Activated naive CD4-positive, alpha-beta T cell treated with anti-CD3 and anti-CD28 coated beads, Interleukin-2, amount 10 ng/mL, durations not matched to agents 7 days and 5 days (primary cell): ENCODE results near the gene TRPT1.
"Not testable (repeated sequence)": the region's sequence is repeated elsewhere in the genome, so short reads cannot be mapped to it uniquely, and the experiment has no call there.

ENCODE experiments used
- CTCF ChIA-PET: fragments of 350-600 bp; sonication (Branson Sonifier 250); formaldehyde crosslinking; loops from one replicate; lab custom pipeline; 2021; ENCODE audit warnings: antibody characterized with exemption; lab: Charles Lee
- DNase-seq: peaks from one replicate; pipeline ENCODE4 v3.0.0-alpha.2; 2020
- H3K27ac Mint-ChIP-seq: one replicate; pipeline ENCODE4 v1.8.0; 2021; ENCODE audit warnings: mild to moderate bottlenecking, moderate library complexity, mixed read lengths
- H3K27me3 Mint-ChIP-seq: one replicate; pipeline ENCODE4 v1.8.0; 2021; ENCODE audit warnings: mild to moderate bottlenecking, mixed read lengths
- H3K36me3 Mint-ChIP-seq: one replicate; pipeline ENCODE4 v1.8.0; 2021; ENCODE audit warnings: mixed read lengths
- H3K4me1 Mint-ChIP-seq: one replicate; pipeline ENCODE4 v1.8.0; 2021; ENCODE audit warnings: mixed read lengths
- H3K4me3 Mint-ChIP-seq: one replicate; pipeline ENCODE4 v1.8.0; 2021; ENCODE audit warnings: mild to moderate bottlenecking, moderate library complexity, mixed read lengths
- H3K9me3 Mint-ChIP-seq: one replicate; pipeline ENCODE4 v1.8.0; 2021; ENCODE audit warnings: mixed read lengths

TRPT1 gene

GRCh38 chr11:64252003-64252872 is 26.3 kb upstream of the TRPT1 start:
- no peak overlapping the region for H3K27ac Mint-ChIP-seq
- H3K9me3 Mint-ChIP-seq, result no peaks in the 10 kb centered on the region
- H3K4me1 Mint-ChIP-seq, result peaks cover 31% of the 10 kb centered on the region
- DNase-seq, result peak; percentile 60
- peaks cover 2% of the 10 kb centered on the region for H3K36me3 Mint-ChIP-seq
- peak overlapping the region; percentile 85 for H3K4me3 Mint-ChIP-seq
- CTCF ChIA-PET, result interaction anchor here (0.9 to 3.5 kb wide), 7 partner anchors 11 to 79 kb away, joined by 3 to 31 read pairs (median 8); partner anchors contain the start of genes FERMT3 and FKBP2
- H3K27me3 Mint-ChIP-seq, result peaks cover 18% of the 10 kb centered on the region

GRCh38 chr11:64251753-64252002 is 25.7 kb upstream of the TRPT1 start:
- DNase-seq, result no peak
- Mint-ChIP-seq H3K27ac (no peak overlapping the region), H3K9me3 (no peaks in the 10 kb centered on the region)

GRCh38 chr11:64251016-64251752 is 25.2 kb upstream of the TRPT1 start, which contains the start of gene PLCB3:
Gene PLCB3, plus strand, starts transcription at chr11:64251530. Its CDS starts 120 bp downstream, at chr11:64251650.
- peak within 1 kb of the TSS; percentile 85 for H3K4me3 Mint-ChIP-seq
- H3K27ac Mint-ChIP-seq, result peak within 1 kb of the TSS; percentile 60
- H3K36me3 Mint-ChIP-seq, result peaks cover 2% of the 10 kb centered on the region
- no peaks in the 10 kb centered on the region for H3K9me3 Mint-ChIP-seq
- CTCF ChIA-PET, result interaction anchor here (1.1 to 4.3 kb wide), 8 partner anchors 10 to 80 kb away, joined by 3 to 31 read pairs (median 12); partner anchors contain the start of genes ESRRA, FERMT3 and FKBP2
- H3K27me3 Mint-ChIP-seq, result peaks cover 18% of the 10 kb centered on the region
- peaks cover 35% of the 10 kb centered on the region for H3K4me1 Mint-ChIP-seq
- peak; percentile 69 for DNase-seq

More at GRCh38 chr11:64251753-64252002, 25.7 kb upstream of the TRPT1 start:
- Mint-ChIP-seq H3K27me3 (peaks cover 18% of the 10 kb centered on the region), H3K4me1 (peaks cover 35% of the 10 kb centered on the region), H3K36me3 (peaks cover 2% of the 10 kb centered on the region), H3K4me3 (peak overlapping the region; percentile 85)
- CTCF ChIA-PET, result interaction anchor here (1.1 to 3.5 kb wide), 6 partner anchors 11 to 80 kb away, joined by 3 to 31 read pairs (median 10); partner anchors contain the start of genes FERMT3 and FKBP2

DNA sequence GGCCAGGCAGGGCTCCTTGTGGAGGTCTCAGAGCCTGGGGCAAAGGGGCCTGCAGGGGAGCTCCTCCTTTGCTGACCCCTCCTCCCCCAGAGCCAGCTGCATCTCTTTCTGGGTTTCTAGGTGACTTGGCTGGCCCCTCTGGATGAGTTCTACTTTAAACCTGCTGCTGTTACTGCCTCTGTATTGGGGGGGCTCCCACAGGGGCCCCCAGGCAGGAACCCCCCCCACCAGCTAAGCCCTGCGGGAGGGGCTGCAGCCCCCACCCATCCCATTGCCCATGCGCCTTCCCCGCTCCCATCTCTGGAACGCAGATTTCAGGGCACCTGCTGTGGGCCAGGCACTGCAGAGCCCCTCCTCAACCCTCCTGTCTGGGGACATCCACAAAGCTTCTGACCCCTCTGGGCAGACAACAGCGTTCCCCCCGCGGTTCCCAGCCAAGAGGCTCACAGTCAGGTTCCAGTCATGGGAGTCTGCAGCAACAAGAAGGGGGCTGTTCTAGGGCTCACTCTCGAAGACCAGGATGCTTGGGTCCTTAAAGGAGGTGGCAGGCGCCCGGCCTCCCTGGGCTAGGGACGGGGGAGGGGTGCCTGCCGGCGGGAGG is 24.5 kb upstream of the TRPT1 start:
- CTCF ChIA-PET, result interaction anchor here (0.9 to 4.3 kb wide), 11 partner anchors 8 to 494 kb away, joined by 3 to 31 read pairs (median 4); partner anchors contain the start of genes CCDC88B, ESRRA, FERMT3 and FKBP2
- no peaks in the 10 kb centered on the region for H3K9me3 Mint-ChIP-seq
- H3K4me1 Mint-ChIP-seq, result peaks cover 39% of the 10 kb centered on the region
- H3K36me3 Mint-ChIP-seq, result no peaks in the 10 kb centered on the region
- H3K4me3 Mint-ChIP-seq, result peak overlapping the region; percentile 79
- H3K27ac Mint-ChIP-seq, result no peak overlapping the region
- no peak for DNase-seq
- H3K27me3 Mint-ChIP-seq, result peaks cover 18% of the 10 kb centered on the region

DNA sequence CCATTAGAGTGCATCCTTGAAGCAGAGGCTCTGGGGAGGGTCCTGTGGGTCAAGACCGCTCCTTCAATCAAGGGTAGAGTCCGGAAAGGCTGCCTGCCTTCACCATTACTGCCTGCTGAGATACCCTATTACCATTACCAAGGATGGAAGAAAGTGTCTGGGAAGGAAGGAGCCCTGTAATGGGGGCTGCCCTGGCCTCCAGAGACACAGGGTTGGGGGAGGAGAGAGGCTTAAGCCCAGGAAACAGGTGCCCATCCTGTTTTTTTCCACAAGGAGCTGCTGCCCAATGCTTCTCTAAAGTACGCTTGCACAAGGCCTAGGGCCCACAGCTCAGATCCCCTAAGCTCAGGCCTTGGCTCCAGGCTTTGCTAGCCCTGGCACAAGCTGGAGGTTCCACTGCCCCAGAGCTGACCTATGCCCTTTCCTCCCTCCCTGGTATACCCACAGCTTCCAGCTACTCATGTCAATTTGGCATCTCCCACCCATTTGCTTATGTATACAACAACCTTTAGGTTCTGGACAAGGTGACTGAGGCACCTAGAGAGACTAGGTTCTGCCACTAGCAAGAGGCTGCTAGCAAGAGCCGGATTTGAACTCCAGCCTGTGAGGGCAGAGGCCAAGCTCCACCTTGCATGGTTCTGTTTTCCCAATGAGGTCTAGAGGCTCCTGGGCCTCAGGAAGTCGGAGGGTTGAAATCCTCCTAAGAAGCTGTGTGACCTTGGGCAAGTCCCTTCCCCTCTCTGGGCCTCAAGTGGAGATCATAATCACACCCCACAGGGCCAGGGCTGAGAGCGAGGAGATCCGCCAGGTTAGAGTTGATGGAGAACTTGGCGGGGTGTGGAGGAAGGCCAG is 23.8 kb upstream of the TRPT1 start:
- no peaks in the 10 kb centered on the region for H3K9me3 Mint-ChIP-seq
- H3K4me1 Mint-ChIP-seq, result peaks cover 45% of the 10 kb centered on the region
- no peak overlapping the region for H3K27ac Mint-ChIP-seq
- H3K36me3 Mint-ChIP-seq, result no peaks in the 10 kb centered on the region
- DNase-seq, result no peak
- CTCF ChIA-PET, result interaction anchor here (0.9 to 4.3 kb wide), 10 partner anchors 9 to 495 kb away, joined by 3 to 31 read pairs (median 4); partner anchors contain the start of genes CCDC88B, ESRRA, FERMT3 and FKBP2
- H3K4me3 Mint-ChIP-seq, result peak overlapping the region; percentile 4
- H3K27me3 Mint-ChIP-seq, result peaks cover 18% of the 10 kb centered on the region

DNA sequence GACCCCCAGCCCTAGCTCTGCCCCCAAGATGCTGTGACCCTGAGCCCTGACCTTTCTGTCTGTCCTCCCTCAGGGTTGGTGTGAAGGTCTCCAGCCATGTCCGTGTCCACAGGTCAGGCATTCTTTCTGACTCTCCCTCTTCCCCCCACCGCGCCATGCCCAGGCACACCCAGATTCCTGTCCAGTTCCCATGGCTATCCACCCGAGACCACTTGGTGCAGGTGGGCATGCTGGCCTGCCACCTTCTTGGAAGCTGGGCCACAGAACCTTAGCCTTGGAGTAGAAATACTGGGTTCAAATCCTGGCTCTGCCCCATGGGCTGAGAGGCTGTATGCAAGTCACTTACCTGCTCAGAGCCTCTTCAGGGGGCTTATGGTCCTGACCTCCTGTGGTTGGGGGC is 23.1 kb upstream of the TRPT1 start:
- no peak overlapping the region for H3K27ac Mint-ChIP-seq
- H3K9me3 Mint-ChIP-seq, result no peaks in the 10 kb centered on the region
- peaks cover 18% of the 10 kb centered on the region for H3K27me3 Mint-ChIP-seq
- DNase-seq, result no peak
- CTCF ChIA-PET, result interaction anchor here (1.0 to 4.3 kb wide), 7 partner anchors 8 to 495 kb away, joined by 3 to 19 read pairs (median 4); partner anchors contain the start of genes ESRRA, FKBP2 and RASGRP2
- H3K36me3 Mint-ChIP-seq, result peaks cover 2% of the 10 kb centered on the region
- H3K4me3 Mint-ChIP-seq, result no peak overlapping the region
- peaks cover 50% of the 10 kb centered on the region for H3K4me1 Mint-ChIP-seq

DNA sequence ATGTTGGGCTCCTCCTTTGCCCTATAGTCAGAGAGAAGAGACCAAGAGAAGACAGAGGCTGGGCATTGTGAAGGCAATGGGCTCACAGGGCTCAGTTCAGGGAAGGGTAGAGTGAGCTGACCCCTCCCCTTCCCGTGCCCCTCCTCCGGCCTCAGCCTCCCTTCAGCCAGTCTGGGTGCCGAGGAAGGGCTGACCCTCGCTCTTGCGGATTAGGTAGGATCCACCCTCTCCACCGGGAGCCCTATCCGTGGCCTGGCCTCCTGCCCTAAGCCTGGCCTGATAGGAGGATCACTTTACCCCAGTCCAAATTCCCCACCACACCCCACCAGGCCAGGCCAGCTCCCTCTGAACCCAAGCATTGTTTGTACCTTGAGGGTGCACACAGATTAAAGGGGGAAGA is 22.6 kb upstream of the TRPT1 start:
- no peak overlapping the region for H3K27ac Mint-ChIP-seq
- H3K36me3 Mint-ChIP-seq, result peaks cover 7% of the 10 kb centered on the region
- CTCF ChIA-PET, result interaction anchor here (1.0 to 4.3 kb wide), 3 partner anchors 44 to 55 kb away, joined by 4 to 19 read pairs (median 12); partner anchors contain the start of gene ESRRA
- H3K9me3 Mint-ChIP-seq, result no peaks in the 10 kb centered on the region
- H3K4me1 Mint-ChIP-seq, result peaks cover 50% of the 10 kb centered on the region
- H3K4me3 Mint-ChIP-seq, result peak overlapping the region; percentile 64
- DNase-seq, result no peak
- peaks cover 18% of the 10 kb centered on the region for H3K27me3 Mint-ChIP-seq

GRCh38 chr11:64247729-64248531 is 21.9 kb upstream of the TRPT1 start:
- Mint-ChIP-seq H3K36me3 (peaks cover 8% of the 10 kb centered on the region), H3K27ac (no peak overlapping the region), H3K4me3 (peak overlapping the region; percentile 64), H3K4me1 (peaks cover 52% of the 10 kb centered on the region), H3K9me3 (no peaks in the 10 kb centered on the region), H3K27me3 (peaks cover 18% of the 10 kb centered on the region)
- DNase-seq, result no peak
- CTCF ChIA-PET, result interaction anchor here (1.0 to 4.3 kb wide), 3 partner anchors 42 to 56 kb away, joined by 4 to 25 read pairs (median 19); partner anchors contain the start of genes ESRRA and FERMT3

DNA sequence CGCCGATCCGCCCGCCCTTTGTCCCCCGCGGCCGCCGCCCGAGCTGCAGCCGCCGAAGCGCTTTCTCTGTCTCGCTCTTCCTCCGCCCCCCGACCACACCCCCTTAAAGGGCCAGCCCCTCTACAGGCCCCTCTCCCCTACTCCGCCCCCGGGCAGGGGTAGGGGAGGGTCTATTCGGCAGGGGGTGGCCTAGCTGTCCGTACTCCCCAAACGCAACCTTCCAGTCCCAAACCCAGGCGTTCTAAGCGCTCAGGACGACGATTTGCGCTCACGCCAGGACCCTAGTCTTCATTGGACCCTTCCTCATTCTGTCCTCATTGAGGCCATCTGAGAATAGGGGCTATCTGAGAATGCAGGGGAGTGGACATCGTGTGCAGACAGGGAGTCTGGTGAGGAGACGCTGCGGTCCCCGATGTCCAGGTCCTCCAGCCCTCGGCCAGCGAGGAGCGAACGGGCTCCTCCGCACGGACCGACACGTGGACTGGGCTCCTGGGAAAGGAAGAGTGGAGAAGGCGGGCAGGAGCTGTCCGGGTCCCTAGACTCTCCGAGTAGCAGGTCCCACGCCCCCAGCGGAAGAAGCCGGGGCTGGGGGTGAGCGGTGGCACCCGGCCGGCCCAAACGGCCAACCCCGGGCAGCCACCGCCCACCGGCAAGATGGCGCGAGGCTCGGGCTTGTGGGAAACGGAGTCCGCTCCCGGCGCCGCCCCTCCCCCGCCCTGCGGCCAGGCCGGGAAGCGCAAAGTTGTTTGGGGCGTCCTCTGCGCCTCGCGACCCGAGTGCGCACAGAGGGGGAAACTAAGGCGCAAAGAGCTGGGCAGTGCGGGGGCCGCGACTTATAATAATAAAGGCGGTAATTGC is 21.1 kb upstream of the TRPT1 start, which contains the start of gene PPP1R14B:
Gene PPP1R14B (minus strand): TSS at position 73 of the 858 bp plus-strand sequence. CDS start 270 bp downstream, outside the sequence.
- Mint-ChIP-seq H3K36me3 (peaks cover 10% of the 10 kb centered on the region), H3K4me1 (peaks cover 56% of the 10 kb centered on the region), H3K27me3 (peaks cover 15% of the 10 kb centered on the region), H3K4me3 (peak within 1 kb of the TSS; percentile 92), H3K9me3 (no peaks in the 10 kb centered on the region), H3K27ac (peak within 1 kb of the TSS; percentile 87)
- CTCF ChIA-PET, result interaction anchor here (0.9 to 4.3 kb wide), 5 partner anchors 11 to 57 kb away, joined by 3 to 25 read pairs (median 11); partner anchors contain the start of genes ESRRA and FERMT3
- peak; percentile 89 for DNase-seq

DNA sequence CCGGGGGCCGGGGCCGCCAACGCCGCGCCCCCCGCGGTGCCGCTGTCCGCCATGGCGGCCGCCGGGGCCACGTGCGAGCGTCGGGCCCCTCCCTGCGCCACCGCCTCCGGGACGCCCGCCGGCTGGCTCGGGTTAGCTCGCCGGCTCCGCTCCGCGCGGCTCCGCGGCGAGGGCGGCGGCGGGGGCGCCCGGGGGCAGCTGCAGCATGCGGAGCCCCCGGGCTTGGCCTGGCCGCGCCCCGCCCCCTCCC is 20.6 kb upstream of the TRPT1 start:
- not testable (repeated sequence) for DNase-seq, H3K27ac Mint-ChIP-seq, H3K36me3 Mint-ChIP-seq, H3K9me3 Mint-ChIP-seq
- Mint-ChIP-seq H3K4me3 (peak overlapping the region; percentile 82), H3K4me1 (peaks cover 52% of the 10 kb centered on the region), H3K27me3 (peaks cover 10% of the 10 kb centered on the region)
- CTCF ChIA-PET, result interaction anchor here (0.9 to 3.7 kb wide), 4 partner anchors 12 to 54 kb away, joined by 3 to 25 read pairs (median 8); partner anchors contain the start of gene FERMT3

GRCh38 chr11:64245797-64246620 is 20.0 kb upstream of the TRPT1 start:
- H3K27ac Mint-ChIP-seq, result peak overlapping the region; percentile 87
- H3K27me3 Mint-ChIP-seq, result peaks cover 9% of the 10 kb centered on the region
- peak; percentile 72 for DNase-seq
- peaks cover 11% of the 10 kb centered on the region for H3K36me3 Mint-ChIP-seq
- no peaks in the 10 kb centered on the region for H3K9me3 Mint-ChIP-seq
- peak overlapping the region; percentile 92 for H3K4me3 Mint-ChIP-seq
- CTCF ChIA-PET, result interaction anchor here (0.9 to 3.7 kb wide), 7 partner anchors 10 to 58 kb away, joined by 3 to 25 read pairs (median 6); partner anchors contain the start of genes ESRRA and FERMT3
- peaks cover 50% of the 10 kb centered on the region for H3K4me1 Mint-ChIP-seq
